Esophagus (tissue), 2 donors: Measurements from ENCODE around the gene RAB11FIP4. TPM values are rescaled to one million over a fixed set of nuclear protein-coding genes. Genes with fewer than 3 reads are reported as not detected.

Experiments
- H3K27ac ChIP-seq, 2 donors: one replicate each; pipeline ENCODE4 v1.5.1; 2013; ENCODE audit warnings: low read depth in 2 of 2, mild to moderate bottlenecking in 2 of 2, inconsistent platforms in 1 of 2, low read length in 1 of 2, moderate library complexity in 1 of 2
- H3K27me3 ChIP-seq, 2 donors: one replicate each; pipeline ENCODE4 v1.6.1; 2013; ENCODE audit warnings: low read length in 2 of 2, control low read depth in 1 of 2, mild to moderate bottlenecking in 1 of 2; ENCODE audit not compliant: insufficient read depth in 2 of 2, control insufficient read depth in 1 of 2
- H3K36me3 ChIP-seq, 2 donors: one replicate each; pipeline ENCODE4 v1.6.1; 2013; ENCODE audit warnings: low read length in 1 of 2; ENCODE audit not compliant: control insufficient read depth in 2 of 2, insufficient read depth in 2 of 2
- H3K4me1 ChIP-seq, 2 donors: one replicate each; pipeline ENCODE4 v1.6.1; 2013; ENCODE audit warnings: low read length in 1 of 2; ENCODE audit not compliant: control insufficient read depth in 2 of 2, insufficient read depth in 2 of 2
- H3K4me3 ChIP-seq, 2 donors: one replicate each; pipeline ENCODE4 v1.5.1; 2013; ENCODE audit warnings: low read length in 2 of 2, mild to moderate bottlenecking in 2 of 2, low read depth in 1 of 2, moderate library complexity in 1 of 2
- H3K9me3 ChIP-seq, 2 donors: one replicate each; pipeline ENCODE4 v1.6.1; 2013; ENCODE audit warnings: mild to moderate bottlenecking in 2 of 2, low read depth in 1 of 2, low read length in 1 of 2, moderate library complexity in 1 of 2; ENCODE audit not compliant: control insufficient read depth in 2 of 2, insufficient read depth in 1 of 2
- WGBS, 2 donors: extraction: QIAGEN DNeasy Blood & Tissue Kit; methylation state at CpG; one replicate each; pipeline ENCODE4 v1.1.7; 2013; 5-methylcytosine and 5-hydroxymethylcytosine counted together
- polyA plus RNA-seq, 2 donors: library from polyadenylated mRNA; stranded (reverse); fragments of 200-250 nt; gene quantifications; one replicate each; pipeline ENCODE4 v1.2.3, GENCODE V29; 2013
- donor health status: healthy with polysubstance abuse.
- donor health status: Bipolar disorder and iron deficiency.

The RAB11FIP4 gene
- polyA plus RNA-seq, 2 donors = 5.0 TPM

GRCh38 chr17:31405890-31406371 is 14.5 kb downstream of the RAB11FIP4 start:
- WGBS, 2 donors = 52 to 59% methylated on average over 5 of the region's 5 CpGs
- no peaks in the 10 kb centered on the region for H3K9me3 ChIP-seq
- no peaks in the 10 kb centered on the region for H3K4me1 ChIP-seq
- no peaks in the 10 kb centered on the region for H3K27me3 ChIP-seq
- no peak overlapping the region for H3K4me3 ChIP-seq
- H3K27ac ChIP-seq = no peak overlapping the region
- no peaks in the 10 kb centered on the region for H3K36me3 ChIP-seq

GRCh38 chr17:31408586-31408985 is 17.1 kb downstream of the RAB11FIP4 start:
- Histone ChIP-seq H3K36me3 (no peaks in the 10 kb centered on the region), H3K9me3 (no peaks in the 10 kb centered on the region), H3K27ac (no peak overlapping the region), H3K4me1 (no peaks in the 10 kb centered on the region), H3K4me3 (no peak overlapping the region), H3K27me3 (no peaks in the 10 kb centered on the region)
- WGBS, 2 donors = 82 to 83% methylated on average over 4 of the region's 4 CpGs

- no peaks in the 10 kb centered on the region for H3K36me3 ChIP-seq
- H3K27me3 ChIP-seq = no peaks in the 10 kb centered on the region
- H3K27ac ChIP-seq = no peak overlapping the region
- no peaks in the 10 kb centered on the region for H3K9me3 ChIP-seq
- H3K4me1 ChIP-seq = no peaks in the 10 kb centered on the region
- WGBS, 2 donors = 84 to 87% methylated on average over 13 of the region's 13 CpGs
- no peak overlapping the region for H3K4me3 ChIP-seq
Observed at GRCh38 chr17:31411707-31412285, 20.3 kb downstream of the RAB11FIP4 start.

- H3K36me3 ChIP-seq = no peaks in the 10 kb centered on the region
- H3K9me3 ChIP-seq = no peaks in the 10 kb centered on the region
- H3K4me1 ChIP-seq = no peaks in the 10 kb centered on the region
- no peak overlapping the region for H3K27ac ChIP-seq
- H3K4me3 ChIP-seq = no peak overlapping the region
- H3K27me3 ChIP-seq = no peaks in the 10 kb centered on the region
- WGBS, 2 donors = 71 to 76% methylated on average over 6 of the region's 6 CpGs
Observed at GRCh38 chr17:31412511-31412910, 21.0 kb downstream of the RAB11FIP4 start.

- Histone ChIP-seq H3K4me3 (no peak overlapping the region), H3K4me1 (no peaks in the 10 kb centered on the region), H3K9me3 (no peaks in the 10 kb centered on the region), H3K36me3 (no peaks in the 10 kb centered on the region), H3K27ac (no peak overlapping the region), H3K27me3 (no peaks in the 10 kb centered on the region)
- 69 to 80% methylated on average over 14 to 15 of the region's 15 CpGs for WGBS, 2 donors
Observed at GRCh38 chr17:31413081-31413799, 21.8 kb downstream of the RAB11FIP4 start.

GRCh38 chr17:31413874-31414549 is 22.5 kb downstream of the RAB11FIP4 start:
- no peaks in the 10 kb centered on the region for H3K4me1 ChIP-seq
- WGBS, 2 donors = 55 to 56% methylated on average over 12 of the region's 12 CpGs
- H3K27me3 ChIP-seq = no peaks in the 10 kb centered on the region

GRCh38 chr17:31414550-31414918 is 23.1 kb downstream of the RAB11FIP4 start:
- Histone ChIP-seq H3K4me3 (no peak overlapping the region), H3K27me3 (no peaks in the 10 kb centered on the region), H3K9me3 (no peaks in the 10 kb centered on the region), H3K36me3 (no peaks in the 10 kb centered on the region), H3K4me1 (no peaks in the 10 kb centered on the region), H3K27ac (no peak overlapping the region)
- WGBS, 2 donors = 80 to 90% methylated on average over 6 of the region's 6 CpGs

More at GRCh38 chr17:31413874-31414549, 22.5 kb downstream of the RAB11FIP4 start:
- Histone ChIP-seq H3K36me3 (no peaks in the 10 kb centered on the region), H3K4me3 (no peak overlapping the region), H3K27ac (no peak overlapping the region), H3K9me3 (no peaks in the 10 kb centered on the region)

GRCh38 chr17:31415004-31415454 is 23.6 kb downstream of the RAB11FIP4 start:
- Histone ChIP-seq H3K27me3 (no peaks in the 10 kb centered on the region), H3K9me3 (no peaks in the 10 kb centered on the region), H3K4me1 (no peaks in the 10 kb centered on the region), H3K4me3 (no peak overlapping the region), H3K36me3 (no peaks in the 10 kb centered on the region), H3K27ac (no peak overlapping the region)
- 67% methylated on average over 7 of the region's 7 CpGs for WGBS, 2 donors

GRCh38 chr17:31415640-31416502 is 24.4 kb downstream of the RAB11FIP4 start:
- no peak overlapping the region for H3K27ac ChIP-seq
- no peaks in the 10 kb centered on the region for H3K4me1 ChIP-seq
- H3K36me3 ChIP-seq = no peaks in the 10 kb centered on the region
- no peaks in the 10 kb centered on the region for H3K9me3 ChIP-seq
- H3K4me3 ChIP-seq = no peak overlapping the region
- WGBS, 2 donors = 83 to 85% methylated on average over 22 of the region's 22 CpGs
- no peaks in the 10 kb centered on the region for H3K27me3 ChIP-seq
